SHP77 treated with DMSO at 0.1 percent for 48 hours (cell line): ENCODE results near the gene MYDGF.
"Not testable (repeated sequence)": the region's sequence is repeated elsewhere in the genome, so short reads cannot be mapped to it uniquely, and the experiment has no call there.

Experiments used
- DNase-seq: peaks from one replicate; lab custom pipeline; 2025; lab: John Stamatoyannopoulos, UW

Gene MYDGF

DNA sequence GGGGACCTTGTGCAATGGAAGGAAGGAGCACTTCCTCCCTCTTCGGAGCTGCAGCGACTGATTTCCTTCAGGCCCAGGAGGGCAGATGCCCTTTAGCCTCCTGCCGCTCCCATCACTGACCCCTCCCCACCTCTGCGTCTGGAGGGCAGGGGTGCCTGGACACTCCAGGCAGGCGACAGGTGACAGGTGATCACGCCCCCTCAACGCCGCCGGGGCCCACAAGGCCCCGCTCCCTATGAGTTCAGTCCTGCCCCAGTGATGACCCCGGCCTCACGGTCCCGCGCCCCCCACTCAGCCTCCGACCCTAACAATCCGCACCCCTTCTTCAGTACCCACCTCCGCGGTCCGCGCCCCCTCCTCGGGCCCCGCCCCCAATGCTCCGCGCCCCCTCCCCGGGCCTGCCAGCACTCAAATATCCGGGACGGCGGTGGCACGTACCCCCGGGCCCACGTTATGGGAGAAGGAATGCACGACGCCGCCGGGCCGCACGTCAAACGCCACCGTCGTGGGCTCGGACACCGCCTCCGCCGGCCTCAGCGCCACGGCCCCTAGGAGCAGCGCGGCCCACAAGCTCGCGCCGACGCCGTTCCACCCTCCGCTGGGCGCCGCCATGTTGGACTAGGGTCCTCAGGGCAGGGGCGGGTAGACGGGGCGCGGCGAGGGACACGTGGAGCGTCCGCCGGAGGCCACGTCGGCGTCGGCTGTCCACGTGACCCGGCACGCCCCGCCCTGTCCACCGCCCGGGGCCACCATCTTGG is at the start of gene MYDGF:
Gene MYDGF (minus strand): TSS at position 620 of the 758 bp plus-strand sequence. CDS start 8 bp downstream, at position 612.
- DNase-seq: peak; percentile 63

DNA sequence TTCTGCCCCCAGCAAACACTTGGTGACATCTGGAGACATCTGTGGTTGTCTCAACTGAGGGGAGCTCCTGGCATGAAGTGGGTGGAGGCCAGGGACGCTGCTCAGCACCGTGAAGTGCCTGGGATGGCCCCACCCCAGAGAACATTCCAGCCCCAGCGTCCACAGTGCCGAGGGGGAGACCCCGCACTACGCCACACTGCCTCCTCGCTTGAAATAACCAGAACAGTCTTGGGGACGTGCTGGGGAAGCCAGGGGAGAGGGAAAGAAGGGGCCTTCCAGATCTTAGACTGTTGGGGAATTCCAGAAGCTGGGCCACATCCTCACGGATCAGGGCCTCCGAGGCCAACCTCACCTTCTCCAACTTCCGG is 49.3 kb upstream of the MYDGF start:
- DNase-seq: no peak

DNA sequence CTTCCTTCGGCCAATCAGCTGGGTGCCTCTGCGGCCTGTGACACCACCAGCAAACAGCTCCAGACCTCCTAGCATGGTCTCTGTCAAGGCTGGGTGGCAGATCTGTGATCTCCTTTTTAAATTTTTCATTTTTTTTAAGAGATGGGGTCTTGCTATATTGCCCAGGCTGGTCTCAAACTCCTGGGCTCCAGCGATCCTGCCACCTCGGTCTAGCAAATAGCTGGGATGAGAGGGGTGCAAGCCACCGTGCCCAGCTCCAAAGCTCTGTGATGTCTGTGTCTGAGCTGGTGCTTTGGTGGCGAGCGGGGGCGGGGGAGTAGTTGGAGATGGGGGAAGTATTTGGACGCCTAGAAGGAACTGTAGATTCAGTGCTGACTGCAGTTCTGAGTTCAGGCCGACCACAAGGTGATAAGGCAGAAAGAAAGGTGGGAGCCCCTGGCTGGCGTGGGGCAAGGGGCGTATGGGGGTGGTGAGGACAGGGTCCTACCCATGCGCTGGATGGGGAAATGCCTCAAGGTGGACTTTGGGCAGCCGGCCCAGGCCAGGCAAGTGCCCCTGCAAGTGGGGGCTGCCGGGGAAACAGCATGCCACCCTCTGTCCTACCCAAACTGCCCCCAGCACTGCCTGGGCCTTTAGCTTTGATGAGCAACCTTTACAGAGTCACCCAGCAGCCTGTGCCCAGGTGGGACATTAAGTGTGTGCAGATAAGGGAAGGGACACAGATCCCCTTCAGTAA is 48.0 kb upstream of the MYDGF start:
- DNase-seq: no peak

DNA sequence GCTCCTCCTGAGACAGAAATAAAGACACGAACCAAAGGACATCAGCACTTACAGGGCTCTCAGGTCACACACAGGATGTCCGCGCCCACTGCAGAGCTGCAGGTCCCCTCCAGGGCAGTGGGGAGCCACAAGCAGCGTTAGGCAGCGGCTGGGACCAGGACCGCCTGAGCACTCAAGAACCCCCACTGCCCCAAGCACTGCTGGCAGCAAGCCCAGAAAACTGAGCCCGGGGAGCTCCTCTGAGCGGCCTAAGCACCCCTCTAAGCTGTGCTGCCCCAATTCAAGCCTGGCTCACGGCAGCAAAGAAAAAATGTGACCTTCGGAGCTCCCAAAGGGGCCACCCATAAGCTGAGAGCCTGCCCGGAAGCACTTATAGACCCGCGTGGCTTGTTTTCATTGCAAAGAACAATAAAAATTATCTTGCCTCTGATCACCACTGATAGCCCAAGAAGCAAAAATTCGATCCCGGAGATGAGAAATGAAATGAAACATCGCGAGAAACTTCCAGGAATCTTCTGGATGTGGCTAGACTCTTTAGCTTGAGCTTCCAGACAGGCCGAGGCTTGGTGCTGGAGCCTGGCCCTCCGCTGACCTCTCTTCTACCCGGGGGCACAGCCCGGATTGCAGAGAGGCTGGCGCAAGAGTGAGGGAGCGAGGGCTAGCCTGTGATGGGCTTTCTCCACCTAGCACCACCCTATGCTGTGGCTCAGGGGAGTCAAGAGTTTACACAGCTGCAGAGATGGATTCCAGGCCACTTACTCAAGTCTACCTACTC is 47.2 kb upstream of the MYDGF start:
- peak; percentile 7 for DNase-seq

DNA sequence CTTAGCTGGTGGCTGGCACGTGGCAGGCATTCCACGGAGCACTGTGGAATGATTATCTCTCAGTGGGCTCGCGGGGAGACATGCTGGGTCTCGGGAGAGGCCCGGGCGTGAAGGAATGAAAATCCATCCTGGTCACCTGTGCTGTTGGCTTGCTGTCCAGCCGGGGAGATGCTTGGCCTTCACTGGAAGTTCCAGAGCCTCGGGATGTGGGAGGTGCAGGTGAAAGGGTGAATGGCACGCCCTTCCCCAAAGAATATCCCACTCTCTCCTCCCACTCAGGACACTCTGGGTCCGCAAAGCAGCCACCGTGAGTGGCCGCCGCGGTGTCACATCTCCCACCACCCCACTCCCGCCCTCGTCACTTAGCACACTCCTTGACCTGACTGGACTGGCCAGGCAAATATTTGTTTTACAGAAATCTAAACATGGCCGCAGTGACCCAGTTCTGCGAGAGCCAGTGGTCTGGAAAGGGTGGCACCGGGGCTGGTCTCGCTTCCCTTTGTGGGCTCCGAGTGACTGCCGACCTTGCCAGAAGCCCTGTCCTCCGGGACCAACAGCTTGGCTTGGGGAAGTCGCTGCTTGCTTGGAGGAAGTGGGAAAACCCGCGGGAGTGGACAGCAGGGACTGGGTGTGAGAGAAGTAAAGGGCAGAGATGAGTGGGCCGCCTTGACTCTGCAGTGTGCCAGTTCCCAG is 45.5 kb upstream of the MYDGF start:
- no peak for DNase-seq

DNA sequence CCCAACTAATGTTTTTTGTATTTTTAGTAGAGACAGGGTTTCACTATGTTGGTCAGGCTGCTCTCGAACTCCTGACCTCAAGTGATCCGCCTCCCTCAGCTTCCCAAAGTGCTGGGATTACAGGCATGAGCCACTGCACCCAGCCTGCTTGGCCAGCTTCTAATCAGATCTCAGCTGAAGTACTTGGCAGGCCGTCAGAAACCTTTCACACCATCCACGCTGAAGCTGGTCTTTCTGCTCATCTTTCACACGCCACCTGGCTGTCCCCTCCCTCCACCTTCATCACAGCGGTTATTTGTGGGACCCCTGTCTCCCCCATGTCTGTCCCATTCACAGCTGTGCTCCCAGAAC is 45.0 kb upstream of the MYDGF start:
- DNase-seq: not testable (repeated sequence)

DNA sequence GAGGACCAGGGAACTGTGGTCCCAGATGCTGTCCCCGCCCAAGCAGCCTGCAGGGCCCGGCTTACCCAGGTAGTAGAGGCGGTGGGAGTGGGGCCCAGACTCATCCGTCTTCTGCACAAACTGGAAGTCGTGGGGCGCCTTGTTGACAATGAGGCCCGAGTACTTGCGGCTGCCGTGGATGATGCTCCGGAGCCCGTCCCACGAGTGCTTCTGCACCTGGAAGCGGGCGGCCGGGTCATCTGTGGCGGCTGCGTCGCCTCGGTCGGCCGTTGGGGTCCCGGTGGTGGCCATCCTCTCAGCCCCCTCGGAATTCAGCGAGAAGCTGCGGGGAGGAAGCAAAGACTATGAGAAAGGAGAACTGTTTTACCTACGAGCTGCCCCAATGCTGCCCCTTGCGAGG is 43.9 kb upstream of the MYDGF start:
- no peak for DNase-seq

DNA sequence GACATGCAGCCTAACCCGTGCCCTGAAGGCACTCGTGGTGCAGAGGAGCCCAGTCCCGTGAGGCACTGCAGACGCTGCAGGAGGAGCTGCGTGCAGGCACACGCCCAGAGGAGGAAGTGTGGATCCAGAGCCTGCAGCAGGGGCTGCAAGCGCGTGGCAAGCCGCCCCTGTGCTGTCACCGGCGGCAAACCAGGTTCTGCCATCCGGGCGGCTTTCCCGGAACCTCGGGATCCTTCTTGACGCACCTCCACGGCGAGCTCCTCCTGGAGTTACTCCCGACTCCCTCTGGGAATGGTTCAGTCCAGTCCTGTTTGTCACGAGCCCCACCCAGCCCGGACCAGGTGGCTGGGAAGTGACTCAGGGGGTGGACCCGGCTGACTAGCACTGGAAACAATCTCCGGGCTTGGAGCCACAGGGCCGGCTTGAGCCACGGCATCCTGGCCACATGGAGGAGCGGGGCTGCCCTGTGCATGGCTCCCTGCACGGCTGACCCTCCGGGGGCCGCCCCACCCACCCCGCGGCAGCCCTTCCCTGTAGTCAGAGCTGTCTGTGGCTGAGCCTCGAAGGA is 43.3 kb upstream of the MYDGF start:
- DNase-seq: no peak

DNA sequence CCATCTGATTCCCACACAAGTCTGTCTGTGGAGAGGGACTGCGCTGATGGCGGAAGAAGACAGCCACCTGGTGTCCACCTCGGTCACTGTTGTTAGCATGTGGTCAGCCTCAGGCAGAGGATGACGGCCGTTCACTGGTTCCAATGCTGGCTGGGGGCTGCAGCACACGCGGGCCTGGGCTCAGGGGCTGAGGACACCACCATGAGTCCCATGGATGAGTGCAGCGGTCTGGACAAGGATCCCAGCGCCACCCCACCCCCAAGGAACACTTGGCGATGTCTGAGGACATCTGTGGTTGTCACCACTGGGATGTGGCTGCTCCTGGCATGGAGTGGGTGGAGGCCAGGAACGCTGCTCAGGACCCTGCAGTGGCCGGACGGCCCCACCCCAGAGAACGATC is 42.6 kb upstream of the MYDGF start:
- no peak for DNase-seq

DNA sequence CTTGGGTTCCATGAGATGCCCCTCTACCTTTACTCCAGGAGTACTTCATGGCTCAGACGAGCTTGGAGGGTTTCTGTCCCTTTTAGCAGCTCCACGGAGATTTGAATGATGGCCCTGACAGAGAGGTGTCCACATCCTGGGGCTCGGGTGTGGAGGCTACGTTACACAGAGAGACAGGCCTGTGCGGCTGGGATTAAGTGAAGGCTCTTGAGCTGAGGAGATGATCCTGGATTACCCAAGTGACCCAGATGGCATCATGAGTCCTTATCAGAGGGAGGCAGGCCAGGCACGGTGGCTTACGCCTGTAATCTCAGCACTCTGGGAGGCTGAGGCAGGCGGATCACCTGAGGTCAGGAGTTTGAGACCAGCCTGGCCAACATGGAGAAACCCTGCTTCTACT is 41.1 kb upstream of the MYDGF start:
- DNase-seq: no peak

DNA sequence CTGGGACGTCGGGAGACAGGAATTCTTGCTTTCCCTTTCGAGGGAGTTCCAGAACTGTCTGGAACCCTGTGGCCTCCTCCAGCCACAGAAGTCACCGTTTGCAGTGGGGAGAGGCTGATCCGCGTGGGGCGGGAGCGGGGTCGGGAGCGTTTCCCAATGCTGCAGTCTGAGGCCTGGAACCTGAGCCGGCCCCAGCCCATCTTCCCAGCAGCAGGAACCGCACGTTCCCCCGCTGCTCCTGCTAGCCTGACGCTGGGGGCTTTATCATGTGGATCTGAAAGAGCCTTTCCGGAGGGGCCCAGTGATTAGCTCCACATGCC is 40.1 kb upstream of the MYDGF start:
- DNase-seq: no peak

DNA sequence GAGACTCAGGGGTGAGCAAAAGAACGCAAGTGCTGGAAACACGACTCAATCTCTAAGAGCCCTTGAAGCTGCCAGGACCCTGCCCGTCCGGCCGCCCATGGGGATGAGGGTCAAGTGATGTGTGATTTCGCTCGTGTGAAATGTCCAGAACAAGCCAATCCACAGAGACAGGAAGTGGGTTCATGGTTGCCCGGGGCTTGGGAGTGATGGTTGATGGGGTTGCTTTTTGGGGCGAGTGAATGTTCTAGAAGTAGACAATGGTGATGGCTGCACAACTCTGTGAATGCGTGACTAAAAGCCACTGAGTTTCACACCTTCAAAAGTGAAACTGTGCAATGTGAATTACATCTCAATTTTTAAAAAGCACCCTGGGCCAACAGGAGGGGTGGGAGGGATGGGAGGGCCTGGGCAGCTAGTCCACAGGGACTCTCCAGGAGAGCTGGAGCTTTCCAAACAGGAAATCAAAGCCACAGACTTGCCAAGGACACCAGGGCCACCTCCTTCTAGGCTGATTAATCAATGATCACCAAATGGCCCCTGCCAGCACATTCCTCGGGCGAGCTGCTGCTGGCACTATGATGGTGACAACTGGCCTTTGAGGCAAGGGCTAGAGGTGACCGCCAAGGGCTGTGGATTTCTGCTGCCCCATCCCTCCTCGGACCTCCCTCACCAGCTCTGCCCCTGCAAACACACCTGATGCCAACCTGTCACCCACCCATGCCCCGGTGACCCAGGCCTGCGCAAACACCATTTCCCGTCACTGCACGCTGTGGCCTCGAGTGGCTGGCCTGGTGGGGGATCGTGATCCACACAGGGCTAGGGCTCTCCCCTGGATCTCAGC is 39.5 kb upstream of the MYDGF start:
- DNase-seq: no peak

DNA sequence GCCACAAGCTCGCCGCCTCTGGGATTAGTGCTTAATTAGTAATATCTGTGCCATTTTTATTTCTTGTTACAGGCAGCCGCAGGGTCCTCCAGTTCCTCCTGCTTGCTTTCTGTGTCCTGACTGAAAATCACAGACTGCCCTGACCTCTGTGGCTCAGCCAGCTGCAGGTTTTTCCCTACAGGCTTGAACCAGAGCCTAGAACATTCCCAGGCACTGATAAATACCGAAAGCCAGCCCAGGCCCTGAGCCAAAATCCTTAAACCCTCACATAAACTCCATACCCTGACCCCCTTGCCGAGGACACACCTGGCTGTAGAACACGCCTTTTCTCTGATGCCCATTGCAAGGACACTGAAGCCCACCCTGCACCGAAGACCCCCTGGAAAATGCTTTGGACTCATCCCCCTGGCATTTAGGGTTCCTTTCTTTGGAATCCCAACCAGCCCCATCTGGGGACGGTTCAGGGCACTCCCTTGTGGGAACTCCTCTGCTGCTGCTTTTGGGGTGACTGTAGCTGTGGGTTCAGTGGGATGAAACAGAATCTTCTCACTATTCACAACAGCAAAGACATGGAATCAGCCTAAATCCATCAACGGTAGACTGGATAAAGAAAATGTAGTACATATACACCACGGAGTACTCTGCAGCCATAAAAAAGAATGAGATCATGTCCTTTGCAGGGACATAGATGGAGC is 38.0 kb upstream of the MYDGF start:
- no peak for DNase-seq

DNA sequence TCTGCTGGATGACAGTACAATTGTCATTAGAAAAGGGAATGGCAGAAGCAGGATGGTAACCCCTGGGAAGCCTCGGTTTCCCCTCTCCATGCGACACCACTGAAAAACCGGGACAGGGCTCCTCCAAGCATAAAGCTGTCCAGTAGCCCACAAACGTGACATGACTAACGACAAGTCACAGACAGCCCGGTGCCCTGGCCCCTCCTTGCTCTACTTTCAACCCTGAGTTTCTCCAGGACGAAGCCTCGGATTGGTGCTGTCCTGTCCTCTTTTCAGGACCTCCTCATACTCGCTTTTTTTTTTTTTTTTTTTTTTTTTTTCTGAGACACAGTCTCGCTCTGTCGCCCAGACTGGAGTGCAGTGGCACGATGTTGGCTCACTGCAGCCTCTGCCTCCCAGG is 37.2 kb upstream of the MYDGF start:
- DNase-seq: no peak

DNA sequence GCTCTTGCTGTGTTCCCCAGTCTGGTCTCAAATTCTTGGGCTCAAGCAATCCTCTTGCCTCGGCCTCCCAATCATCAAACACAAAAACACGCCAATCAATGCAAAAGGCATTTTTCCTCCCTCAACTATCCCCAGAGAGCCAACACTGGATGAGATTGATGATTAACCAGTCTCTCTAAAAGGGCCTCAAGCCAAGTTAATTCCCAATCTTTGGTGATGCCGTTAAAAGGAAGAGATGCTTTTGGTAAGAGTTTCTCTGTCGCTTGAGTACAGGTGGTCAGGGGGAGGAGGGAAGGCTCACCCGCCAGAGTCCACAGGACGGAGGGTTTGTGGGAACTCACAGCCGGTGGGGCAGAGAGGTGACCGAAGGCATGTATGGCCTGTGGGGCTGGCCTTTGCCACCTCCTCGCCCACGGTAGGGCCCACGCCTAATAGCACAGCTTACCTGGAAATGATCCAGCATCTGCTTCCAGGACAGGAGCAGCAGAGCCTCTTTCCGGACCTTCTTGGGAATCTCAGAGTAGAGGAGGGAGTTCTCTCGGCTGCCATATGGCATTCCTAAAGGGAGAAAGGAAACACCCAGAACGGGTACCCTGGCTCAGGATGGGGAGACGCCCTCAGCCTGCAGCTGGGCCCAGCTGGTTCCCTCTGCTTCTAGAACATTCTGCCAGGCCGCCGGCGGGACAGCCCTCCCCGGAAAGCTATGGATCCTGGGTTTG is 35.4 kb upstream of the MYDGF start:
- DNase-seq: no peak

DNA sequence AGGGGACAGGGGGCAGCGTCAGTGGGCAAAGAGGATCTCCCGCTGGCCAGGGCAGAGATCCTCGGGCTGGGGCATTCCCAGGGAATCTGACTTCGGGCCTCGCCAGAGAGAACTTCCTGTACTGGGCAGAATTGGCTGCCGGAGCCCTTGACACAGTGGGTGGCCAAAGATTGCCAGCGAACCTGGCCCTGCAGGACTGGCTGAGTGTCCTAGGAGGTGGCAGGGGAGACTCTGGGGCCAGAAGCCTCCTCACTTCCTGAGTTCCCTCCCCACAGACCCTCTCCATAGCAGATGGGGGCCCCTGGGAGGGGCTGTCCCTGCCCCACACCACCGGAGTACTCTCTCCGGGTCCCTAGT is 34.2 kb upstream of the MYDGF start:
- no peak for DNase-seq

DNA sequence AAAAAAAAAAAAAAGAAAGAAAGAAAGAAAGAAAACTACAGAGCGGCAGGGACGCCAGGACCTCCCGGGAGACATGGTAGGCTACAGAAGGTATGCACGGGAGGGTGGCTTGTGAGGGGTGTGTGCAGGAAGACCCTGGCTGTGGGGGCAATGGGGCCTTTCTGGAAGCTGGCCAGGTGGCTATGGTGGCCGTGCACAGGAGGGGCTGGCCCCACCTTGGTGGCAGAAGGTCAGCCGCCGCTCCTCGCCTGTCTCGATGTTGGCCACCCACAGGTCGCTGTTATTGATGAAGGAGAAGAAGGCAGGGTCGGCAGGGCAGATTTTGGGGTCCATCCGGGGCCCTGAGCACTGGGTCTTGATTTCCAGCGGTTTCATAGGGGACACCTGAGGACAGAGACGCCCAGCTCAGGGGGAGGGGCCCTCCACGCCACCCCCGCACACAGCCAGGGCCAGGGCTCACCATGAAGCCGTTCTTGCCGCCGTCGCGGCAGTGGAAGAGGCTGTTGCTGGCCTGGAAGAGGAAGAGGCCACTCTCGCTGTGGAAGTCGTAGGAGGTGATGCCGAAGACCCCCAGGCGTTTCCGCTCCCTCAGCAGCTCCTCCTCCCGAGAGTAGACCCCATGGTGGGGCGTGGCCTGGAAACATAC is 33.7 kb upstream of the MYDGF start:
- no peak for DNase-seq

DNA sequence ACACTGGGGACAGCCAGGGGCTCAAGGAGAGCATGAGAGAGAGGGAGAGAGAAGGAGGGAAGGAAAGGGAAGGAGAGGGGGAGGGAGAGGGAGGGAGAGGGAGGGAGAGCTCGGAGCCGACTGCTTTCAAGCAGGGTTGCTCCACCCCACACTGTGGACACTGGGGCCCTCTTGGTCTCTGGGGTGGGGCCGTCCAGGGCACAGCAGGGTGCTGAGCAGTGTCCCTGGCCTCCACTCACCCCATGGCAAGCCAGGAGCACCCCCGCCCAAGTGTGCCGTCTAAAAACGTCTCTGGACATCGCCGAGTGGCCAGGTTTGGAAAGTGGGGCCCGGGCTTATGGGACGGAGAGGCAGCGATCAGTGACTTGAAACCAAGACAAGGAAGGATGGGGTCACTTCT is 32.6 kb upstream of the MYDGF start:
- no peak for DNase-seq

DNA sequence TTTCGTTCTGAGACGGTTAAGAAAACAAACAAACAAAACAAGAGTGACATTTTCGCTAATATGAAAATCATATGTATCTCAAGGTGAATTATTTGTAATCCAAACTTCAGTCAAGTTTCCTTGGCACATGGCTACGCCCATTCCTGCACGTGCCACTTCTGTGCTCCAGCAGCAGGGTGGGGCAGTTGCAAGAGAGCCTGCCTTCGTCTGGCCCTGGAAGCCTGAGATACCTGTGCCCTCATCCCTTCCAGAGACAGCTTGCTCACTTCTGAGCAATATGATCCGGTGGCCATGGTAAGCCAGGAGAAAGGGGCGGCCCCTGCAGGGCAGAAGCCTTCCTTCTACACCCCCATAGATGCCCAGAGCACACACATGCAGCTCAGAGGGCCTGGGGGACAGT is 31.4 kb upstream of the MYDGF start:
- DNase-seq: no peak

DNA sequence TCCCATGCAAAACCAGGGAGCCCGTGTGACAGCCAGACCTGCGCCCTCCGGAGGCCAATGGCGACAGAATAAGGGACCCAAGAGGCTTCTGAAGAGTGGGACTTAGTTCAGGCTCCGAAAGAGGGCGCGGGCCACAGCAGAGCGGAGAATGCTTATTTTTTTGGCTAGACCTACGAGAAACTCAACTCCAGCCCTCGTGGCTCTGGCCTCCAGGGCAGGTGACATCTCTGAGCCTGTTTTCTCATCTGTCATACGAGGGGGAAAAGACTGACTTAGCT is 30.5 kb upstream of the MYDGF start:
- DNase-seq: no peak
